Mesangial cell (primary cell): Measurements from ENCODE around the gene KPNA4. TPM values are rescaled to one million over a fixed set of nuclear protein-coding genes. Genes with fewer than 3 reads are reported as not detected.

Source experiments
- total RNA-seq: library from RNA; depleted of rRNA; stranded (reverse); fragments of >200 nt; gene quantifications from 2 replicates; pipeline ENCODE4 v1.2.3, GENCODE V29; 2015

The KPNA4 gene
- 15.6 and 20.9 TPM in 2 replicates for total RNA-seq

GRCh38 chr3:160565442-160566403, at the start of gene KPNA4:
Gene KPNA4 (minus strand): TSS chr3:160565571. CDS start chr3:160565282, 289 bp downstream.

GRCh38 chr3:160449636-160450598, 115.5 kb downstream of the KPNA4 start, which contains the start of gene TRIM59:
Gene TRIM59 (minus strand): TSS chr3:160449786. CDS start chr3:160439183, 10,603 bp downstream.

Other genes with a start within 250 kb of the KPNA4 start
- gene IFT80, start 166.3 kb downstream of the KPNA4 start, total RNA-seq, result 14.0 and 21.2 TPM in 2 replicates
- gene SMC4, start 165.9 kb downstream of the KPNA4 start, total RNA-seq, result 17.9 and 97.6 TPM in 2 replicates
- gene TRIM59, start 115.8 kb downstream of the KPNA4 start, total RNA-seq, result 15.0 and 46.3 TPM in 2 replicates
- gene ARL14, start 111.6 kb upstream of the KPNA4 start, total RNA-seq, result not detected in 2 replicates
- 2.6 and 6.5 TPM in 2 replicates for gene PPM1L, start 190.7 kb upstream of the KPNA4 start, total RNA-seq